ENCODE results near the gene TMEFF2. TPM values are rescaled to one million over a fixed set of nuclear protein-coding genes. Genes with fewer than 3 reads are reported as not detected.
"Not testable (repeated sequence)": the region's sequence is repeated elsewhere in the genome, so short reads cannot be mapped to it uniquely, and the experiment has no call there.

The TMEFF2 gene
- total RNA-seq, 1 donor from 2014 or later: not detected

- DNase-seq (ENCODE audit: low spot score): no peak
- intact Hi-C loops (cut with DNase I): no loop called here
- ATAC-seq: peak; percentile 77
Observed at GRCh38 chr2:191927991-191928390, 266.7 kb downstream of the TMEFF2 start.

GRCh38 chr2:191927319-191927867 lies 267.3 kb downstream of the TMEFF2 start:
- intact Hi-C loops (cut with DNase I): no loop called here
- ATAC-seq (peak; percentile 50), DNase-seq (ENCODE audit: low spot score) (peak; percentile 65)

GRCh38 chr2:191926671-191927070 lies 268.1 kb downstream of the TMEFF2 start:
- intact Hi-C loops (cut with DNase I): no loop called here
- ATAC-seq: no peak
- DNase-seq (ENCODE audit: low spot score): no peak

GRCh38 chr2:191923652-191923997 lies 271.1 kb downstream of the TMEFF2 start:
- ATAC-seq: no peak
- intact Hi-C loops (cut with DNase I): no loop called here
- DNase-seq (ENCODE audit: low spot score): no peak

- intact Hi-C loops (cut with DNase I): no loop called here
- DNase-seq (ENCODE audit: low spot score): no peak
- no peak for ATAC-seq
Observed at GRCh38 chr2:191922736-191923651, 271.7 kb downstream of the TMEFF2 start.

GRCh38 chr2:191921650-191922049 lies 273.1 kb downstream of the TMEFF2 start:
- ATAC-seq; DNase-seq (ENCODE audit: low spot score); intact Hi-C loops (cut with DNase I): not testable (repeated sequence)

- intact Hi-C loops (cut with DNase I): no loop called here
- DNase-seq (ENCODE audit: low spot score) (no peak), ATAC-seq (no peak)
Observed at GRCh38 chr2:191920502-191920901, 274.2 kb downstream of the TMEFF2 start.

- DNase-seq (ENCODE audit: low spot score) (no peak), ATAC-seq (peak; percentile 24)
- intact Hi-C loops (cut with DNase I): no loop called here
Observed at GRCh38 chr2:191917967-191918651, 276.6 kb downstream of the TMEFF2 start.

GRCh38 chr2:191917430-191917881 lies 277.3 kb downstream of the TMEFF2 start:
- intact Hi-C loops (cut with DNase I): no loop called here
- DNase-seq (ENCODE audit: low spot score) (no peak), ATAC-seq (no peak)

GRCh38 chr2:191916826-191917225 lies 277.9 kb downstream of the TMEFF2 start:
- intact Hi-C loops (cut with DNase I): no loop called here
- DNase-seq (ENCODE audit: low spot score) (no peak), ATAC-seq (no peak)

GRCh38 chr2:191915750-191916149 lies 279.0 kb downstream of the TMEFF2 start:
- intact Hi-C loops (cut with DNase I): no loop called here
- DNase-seq (ENCODE audit: low spot score) (no peak), ATAC-seq (no peak)

GRCh38 chr2:191913796-191914195 lies 280.9 kb downstream of the TMEFF2 start:
- intact Hi-C loops (cut with DNase I): no loop called here
- ATAC-seq (no peak), DNase-seq (ENCODE audit: low spot score) (no peak)

- intact Hi-C loops (cut with DNase I): no loop called here
- ATAC-seq (no peak), DNase-seq (ENCODE audit: low spot score) (no peak)
Observed at GRCh38 chr2:191912764-191913163, 282.0 kb downstream of the TMEFF2 start.

GRCh38 chr2:191910518-191910917 lies 284.2 kb downstream of the TMEFF2 start:
- ATAC-seq: no peak
- intact Hi-C loops (cut with DNase I): no loop called here
- DNase-seq (ENCODE audit: low spot score): no peak

GRCh38 chr2:191908874-191909273 lies 285.9 kb downstream of the TMEFF2 start:
- ATAC-seq (no peak), DNase-seq (ENCODE audit: low spot score) (no peak)
- intact Hi-C loops (cut with DNase I): no loop called here

- intact Hi-C loops (cut with DNase I): no loop called here
- no peak for ATAC-seq
- no peak for DNase-seq (ENCODE audit: low spot score)
Observed at GRCh38 chr2:191907545-191907944, 287.2 kb downstream of the TMEFF2 start.

- intact Hi-C loops (cut with DNase I): no loop called here
- ATAC-seq (no peak), DNase-seq (ENCODE audit: low spot score) (no peak)
Observed at GRCh38 chr2:191907091-191907490, 287.6 kb downstream of the TMEFF2 start.

GRCh38 chr2:191905336-191905735 lies 289.4 kb downstream of the TMEFF2 start:
- DNase-seq (ENCODE audit: low spot score) (no peak), ATAC-seq (no peak)
- intact Hi-C loops (cut with DNase I): no loop called here

GRCh38 chr2:191901031-191901430 lies 293.7 kb downstream of the TMEFF2 start:
- intact Hi-C loops (cut with DNase I): no loop called here
- no peak for DNase-seq (ENCODE audit: low spot score)
- ATAC-seq: no peak

GRCh38 chr2:191899410-191899809 lies 295.3 kb downstream of the TMEFF2 start:
- intact Hi-C loops (cut with DNase I): no loop called here
- DNase-seq (ENCODE audit: low spot score) (no peak), ATAC-seq (no peak)

Measured in sciatic nerve (tissue), 2 donors.